PFSK-1 (cell line): ENCODE measurements around the gene DPM1.

Experiments used
- FOXP2 ChIP-seq: optimal IDR thresholded peaks from 2 replicates; pipeline ENCODE3; 2011; ENCODE audit warnings: borderline replicate concordance, control low read depth, inconsistent platforms; ENCODE audit not compliant: insufficient read depth; ENCODE audit errors: extremely low read length, extremely low read depth
- POLR2AphosphoS5 ChIP-seq: IDR thresholded peaks from 2 replicates; pipeline ENCODE4 v1.6.1; 2012; ENCODE audit warnings: low read depth, mild to moderate bottlenecking, control low read depth, low read length, moderate library complexity
- SIN3A ChIP-seq: IDR thresholded peaks from 2 replicates; pipeline ENCODE4 v1.6.1; 2012; ENCODE audit warnings: mild to moderate bottlenecking, low read length, moderate library complexity, borderline replicate concordance; ENCODE audit not compliant: insufficient read depth
- TAF1 ChIP-seq: IDR thresholded peaks from 2 replicates; pipeline ENCODE4 v1.6.1; 2012; ENCODE audit warnings: low read length, control low read depth, borderline replicate concordance; ENCODE audit not compliant: insufficient read depth

GRCh38 chr20:50968289-50968688, 10.0 kb upstream of the DPM1 start:
- TF ChIP-seq POLR2AphosphoS5 (no peak), TAF1 (no peak), SIN3A (no peak), FOXP2 (no peak)
